VCaP (cell line): Measurements from ENCODE around the gene ANTXR2.

Experiments used
- H3K27ac ChIP-seq: fragments of 450-650 bp; 2 replicates; pipeline ENCODE4 v1.5.1; 2017
- CTCF ChIP-seq: fragments of 450-650 bp; conservative IDR thresholded peaks from 2 replicates; pipeline ENCODE4 v1.5.1; 2017; ENCODE audit warnings: mild to moderate bottlenecking, moderate library complexity

ANTXR2 gene

GRCh38 chr4:80017125-80017854 is 55.7 kb downstream of the ANTXR2 start:
- no peak for TF ChIP-seq CTCF
- H3K27ac ChIP-seq, result no peak overlapping the region

- no peak for TF ChIP-seq CTCF
- no peak overlapping the region for H3K27ac ChIP-seq
These were observed 56.5 kb downstream of the ANTXR2 start for GRCh38 chr4:80016506-80016905.

DNA sequence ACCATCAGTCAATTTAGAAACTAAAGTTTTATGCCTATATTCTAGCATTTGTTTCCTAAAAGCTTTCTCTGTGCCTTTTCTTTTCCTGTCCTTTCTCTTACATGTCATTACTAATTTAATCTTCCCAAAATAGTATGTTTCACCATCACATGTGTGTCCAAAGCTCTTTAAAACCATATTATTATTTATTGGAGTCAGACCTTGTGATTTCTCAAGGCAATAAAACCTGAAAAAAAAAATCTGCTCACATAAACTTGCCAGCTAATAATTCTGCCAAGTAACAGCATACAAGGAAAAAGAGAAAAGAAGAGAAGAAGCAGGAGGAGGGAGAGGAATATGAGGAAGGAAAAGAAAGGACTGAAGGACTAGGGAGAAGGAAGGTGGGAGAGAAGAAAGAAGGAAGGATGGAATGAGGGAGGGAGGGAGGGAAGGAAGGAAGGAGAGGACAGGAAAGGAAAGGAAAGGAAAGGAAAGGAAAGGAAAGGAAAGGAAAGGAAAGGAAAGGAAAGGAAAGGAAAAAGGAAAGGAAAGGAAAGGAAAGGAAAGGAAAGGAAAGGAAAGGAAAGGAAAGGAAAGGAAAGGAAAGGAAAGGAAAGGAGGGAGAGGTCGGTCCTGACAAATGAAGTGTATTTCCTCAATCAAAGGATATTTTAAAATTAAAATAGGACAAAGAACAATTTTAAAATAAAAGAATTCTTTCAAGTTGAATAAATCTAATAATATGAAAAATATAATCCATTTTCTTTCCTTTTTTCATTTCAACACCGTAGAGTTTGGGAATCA is 57.4 kb downstream of the ANTXR2 start:
- no peak overlapping the region for H3K27ac ChIP-seq
- TF ChIP-seq CTCF, result no peak

- H3K27ac ChIP-seq, result no peak overlapping the region
- no peak for TF ChIP-seq CTCF
These were observed 58.5 kb downstream of the ANTXR2 start for GRCh38 chr4:80014531-80014930.

GRCh38 chr4:80012291-80012690 is 60.7 kb downstream of the ANTXR2 start:
- no peak overlapping the region for H3K27ac ChIP-seq
- no peak for TF ChIP-seq CTCF

DNA sequence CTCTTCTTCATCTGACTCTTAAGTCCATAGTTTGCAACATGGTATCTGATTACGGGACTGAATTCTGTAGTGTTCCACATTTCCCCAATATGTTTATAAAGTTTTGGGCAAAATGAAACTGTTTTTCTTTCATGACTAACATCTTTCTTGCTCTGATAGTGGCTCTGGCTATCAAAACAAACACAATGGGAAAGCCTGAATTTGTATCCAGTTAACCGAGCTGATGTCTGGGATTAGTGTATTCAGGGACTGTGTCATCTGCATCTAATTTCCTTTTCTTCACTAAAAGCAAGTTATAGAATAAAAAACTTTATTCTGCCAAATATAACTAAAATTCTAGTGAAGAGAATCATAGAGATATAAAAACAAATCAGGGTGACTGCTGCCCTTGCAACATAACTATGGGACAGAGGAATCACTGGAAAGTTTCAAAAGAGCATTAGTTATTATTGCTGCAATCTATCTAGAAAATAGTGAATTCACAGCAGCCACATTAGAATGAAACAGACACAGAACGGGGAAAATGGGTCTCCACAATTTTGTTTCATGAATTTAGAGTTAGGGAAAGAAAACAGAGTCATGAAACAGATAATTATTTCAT is 61.3 kb downstream of the ANTXR2 start:
- H3K27ac ChIP-seq, result no peak overlapping the region
- no peak for TF ChIP-seq CTCF

DNA sequence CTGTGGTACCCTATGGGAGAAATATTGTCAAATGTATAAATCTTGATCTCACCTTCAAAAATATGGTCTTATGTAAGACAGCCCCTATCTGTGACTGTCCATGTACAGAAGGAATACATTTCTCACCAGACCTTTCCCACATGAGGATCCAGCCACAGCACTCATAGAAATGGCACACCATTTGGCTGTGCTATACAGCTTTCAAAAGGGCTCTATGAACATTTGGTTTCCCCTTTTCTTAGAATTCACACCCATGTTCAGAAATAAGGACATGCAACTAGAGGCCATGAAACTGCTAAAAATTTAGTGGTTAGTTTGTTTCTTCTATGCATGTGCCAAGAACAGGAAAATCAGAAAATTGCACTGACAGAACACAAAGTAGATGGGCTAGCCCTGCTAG is 62.7 kb downstream of the ANTXR2 start:
- TF ChIP-seq CTCF, result no peak
- no peak overlapping the region for H3K27ac ChIP-seq
